Bronchial epithelial cell (primary cell): Measurements from ENCODE around the gene LDLRAD4. TPM values are rescaled to one million over a fixed set of nuclear protein-coding genes. Genes with fewer than 3 reads are reported as not detected.

Experiments
- DNase-seq: peaks from one replicate; pipeline ENCODE4 v3.0.0-alpha.2; 2010; ENCODE audit warnings: low read depth
- FAIRE-seq: peaks from 2 replicates; lab custom pipeline; 2011; peaks lifted over from hg19 to GRCh38; lab: Jason Lieb, UNC
- H3K27me3 ChIP-seq: 2 replicates; pipeline ENCODE4 v1.5.1; 2011; ENCODE audit warnings: low read length; ENCODE audit not compliant: control insufficient read depth, insufficient read depth
- H3K36me3 ChIP-seq: 2 replicates; pipeline ENCODE4 v1.5.1; 2011; ENCODE audit warnings: low read length; ENCODE audit not compliant: control insufficient read depth, insufficient read depth
- H3K4me3 ChIP-seq: 2 replicates; pipeline ENCODE4 v1.5.1; 2011; ENCODE audit warnings: mild to moderate bottlenecking, low read depth, low read length, control low read depth
- total RNA-seq: library from RNA; depleted of rRNA; stranded (reverse); fragments of >200 nt; gene quantifications from 2 replicates; pipeline ENCODE4 v1.2.1, GENCODE V29; 2014
- TF ChIP-seq, protein P1 (sequence below): IDR thresholded peaks from 2 replicates; pipeline ENCODE4 v1.5.1; 2011; ENCODE audit warnings: mild to moderate bottlenecking, moderate library complexity, low read length, control low read depth, inconsistent platforms; ENCODE audit not compliant: insufficient read depth, severe bottlenecking

The LDLRAD4 gene
- total RNA-seq, 1 donor from 2014 or later, result not detected

DNA sequence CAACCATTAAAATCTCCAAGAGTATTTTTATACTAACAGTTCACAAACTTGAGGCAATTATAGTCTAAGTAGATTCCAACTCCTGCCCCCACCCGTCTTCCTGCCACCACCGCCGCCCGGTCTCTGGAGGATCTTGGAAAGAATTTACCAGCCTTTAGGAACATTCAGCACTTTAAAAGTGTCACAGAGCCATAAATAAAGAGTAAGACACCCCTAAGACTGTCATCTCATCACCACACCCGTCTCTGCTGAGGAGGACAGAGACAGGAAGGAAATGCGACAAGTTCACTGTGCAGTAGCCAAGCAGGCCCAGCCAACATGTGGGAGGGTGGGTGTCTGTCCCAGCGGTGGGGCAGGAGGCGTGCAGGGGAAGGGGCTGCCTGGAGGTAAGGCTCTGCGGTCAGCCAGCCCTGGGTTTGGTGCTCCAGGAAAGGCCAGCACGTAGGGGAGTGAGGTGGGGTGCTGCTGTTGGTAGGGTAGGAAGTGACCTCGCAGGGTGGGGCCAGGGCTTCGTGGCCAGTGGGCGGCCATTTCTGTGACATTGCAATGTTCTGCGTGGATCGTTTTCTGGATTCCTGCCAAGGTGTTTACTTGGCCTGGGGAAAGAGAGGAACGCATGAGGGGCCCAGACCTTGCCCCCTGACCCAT, 396.2 kb downstream of the LDLRAD4 start:
- TF ChIP-seq, protein P1, sequence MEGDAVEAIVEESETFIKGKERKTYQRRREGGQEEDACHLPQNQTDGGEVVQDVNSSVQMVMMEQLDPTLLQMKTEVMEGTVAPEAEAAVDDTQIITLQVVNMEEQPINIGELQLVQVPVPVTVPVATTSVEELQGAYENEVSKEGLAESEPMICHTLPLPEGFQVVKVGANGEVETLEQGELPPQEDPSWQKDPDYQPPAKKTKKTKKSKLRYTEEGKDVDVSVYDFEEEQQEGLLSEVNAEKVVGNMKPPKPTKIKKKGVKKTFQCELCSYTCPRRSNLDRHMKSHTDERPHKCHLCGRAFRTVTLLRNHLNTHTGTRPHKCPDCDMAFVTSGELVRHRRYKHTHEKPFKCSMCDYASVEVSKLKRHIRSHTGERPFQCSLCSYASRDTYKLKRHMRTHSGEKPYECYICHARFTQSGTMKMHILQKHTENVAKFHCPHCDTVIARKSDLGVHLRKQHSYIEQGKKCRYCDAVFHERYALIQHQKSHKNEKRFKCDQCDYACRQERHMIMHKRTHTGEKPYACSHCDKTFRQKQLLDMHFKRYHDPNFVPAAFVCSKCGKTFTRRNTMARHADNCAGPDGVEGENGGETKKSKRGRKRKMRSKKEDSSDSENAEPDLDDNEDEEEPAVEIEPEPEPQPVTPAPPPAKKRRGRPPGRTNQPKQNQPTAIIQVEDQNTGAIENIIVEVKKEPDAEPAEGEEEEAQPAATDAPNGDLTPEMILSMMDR, result no peak
- DNase-seq (no peak), FAIRE-seq (no peak)
- Histone ChIP-seq H3K36me3 (no peaks in the 10 kb centered on the region), H3K4me3 (no peak overlapping the region), H3K27me3 (peaks cover 9% of the 10 kb centered on the region)

DNA sequence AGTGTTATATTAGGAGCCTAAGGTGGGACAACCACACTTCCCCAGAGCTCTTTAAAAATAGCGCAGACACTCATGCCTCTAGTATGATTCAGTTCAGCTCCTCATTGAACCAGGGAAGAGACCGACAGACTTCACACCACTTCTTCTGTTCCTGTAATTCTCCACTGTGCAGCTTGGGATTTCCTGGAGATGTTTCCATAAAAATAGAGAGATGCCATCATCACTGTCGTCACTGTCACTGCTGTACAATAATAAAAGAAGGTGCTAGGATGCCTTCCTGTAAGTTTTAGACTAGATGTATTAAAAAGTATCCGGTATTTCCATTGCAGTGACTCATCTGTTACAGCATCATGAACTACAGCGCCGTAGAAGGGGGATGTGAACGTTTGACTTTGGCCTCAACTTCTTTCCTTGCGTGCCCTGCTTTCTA, 396.9 kb downstream of the LDLRAD4 start:
- TF ChIP-seq, protein P1, result no peak
- FAIRE-seq, result no peak
- Histone ChIP-seq H3K4me3 (no peak overlapping the region), H3K27me3 (peaks cover 9% of the 10 kb centered on the region), H3K36me3 (no peaks in the 10 kb centered on the region)
- DNase-seq, result no peak

DNA sequence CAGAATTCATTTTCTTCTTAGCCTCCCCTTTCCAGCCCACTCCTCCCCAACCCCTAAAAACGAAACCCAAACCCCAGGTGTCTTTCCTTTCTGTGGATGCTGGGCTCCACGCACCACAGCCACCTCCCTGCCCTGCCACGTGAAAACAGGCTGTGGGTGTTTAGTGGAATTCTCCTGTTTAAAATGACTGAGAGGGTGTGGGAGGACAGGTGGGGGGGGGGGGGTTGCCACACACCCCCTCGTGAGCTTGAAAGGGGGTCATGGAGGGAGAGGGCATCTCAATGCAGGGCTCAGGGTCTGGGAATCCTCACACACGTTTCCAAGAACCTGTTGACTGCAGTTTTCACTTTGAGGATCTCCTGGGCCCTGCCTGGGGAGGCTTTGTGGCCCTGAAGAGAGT, 397.5 kb downstream of the LDLRAD4 start:
- no peaks in the 10 kb centered on the region for H3K36me3 ChIP-seq
- DNase-seq (no peak), FAIRE-seq (no peak)
- TF ChIP-seq, protein P1, result no peak
- H3K4me3 ChIP-seq, result no peak overlapping the region
- peaks cover 9% of the 10 kb centered on the region for H3K27me3 ChIP-seq

DNA sequence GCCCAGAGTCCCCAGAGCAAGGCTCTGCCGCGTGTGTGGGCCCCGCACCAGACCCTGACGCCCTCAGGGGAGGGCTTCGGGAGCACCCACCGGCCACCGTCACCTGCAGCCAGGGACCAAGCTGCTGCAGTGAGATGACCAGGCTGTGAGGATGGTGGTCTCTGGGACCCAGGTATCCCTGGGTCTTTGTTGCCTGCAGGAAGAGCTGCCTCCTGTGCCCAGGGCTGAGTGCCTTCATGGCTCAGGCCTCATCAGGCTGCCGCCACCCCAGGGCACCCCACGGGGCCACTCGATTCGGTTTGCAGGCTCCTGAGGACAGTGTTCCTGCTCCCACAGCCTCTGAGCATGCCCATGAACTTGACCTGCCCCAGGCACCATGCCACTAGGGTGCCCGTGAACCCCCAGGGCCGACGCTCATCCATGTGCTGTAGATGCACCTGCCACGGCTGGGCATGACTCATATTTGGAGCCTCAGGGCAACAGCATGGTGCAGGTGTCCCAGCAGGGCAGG, 398.0 kb downstream of the LDLRAD4 start:
- Histone ChIP-seq H3K4me3 (no peak overlapping the region), H3K27me3 (peaks cover 8% of the 10 kb centered on the region), H3K36me3 (no peaks in the 10 kb centered on the region)
- TF ChIP-seq, protein P1, result no peak
- FAIRE-seq (no peak), DNase-seq (no peak)

DNA sequence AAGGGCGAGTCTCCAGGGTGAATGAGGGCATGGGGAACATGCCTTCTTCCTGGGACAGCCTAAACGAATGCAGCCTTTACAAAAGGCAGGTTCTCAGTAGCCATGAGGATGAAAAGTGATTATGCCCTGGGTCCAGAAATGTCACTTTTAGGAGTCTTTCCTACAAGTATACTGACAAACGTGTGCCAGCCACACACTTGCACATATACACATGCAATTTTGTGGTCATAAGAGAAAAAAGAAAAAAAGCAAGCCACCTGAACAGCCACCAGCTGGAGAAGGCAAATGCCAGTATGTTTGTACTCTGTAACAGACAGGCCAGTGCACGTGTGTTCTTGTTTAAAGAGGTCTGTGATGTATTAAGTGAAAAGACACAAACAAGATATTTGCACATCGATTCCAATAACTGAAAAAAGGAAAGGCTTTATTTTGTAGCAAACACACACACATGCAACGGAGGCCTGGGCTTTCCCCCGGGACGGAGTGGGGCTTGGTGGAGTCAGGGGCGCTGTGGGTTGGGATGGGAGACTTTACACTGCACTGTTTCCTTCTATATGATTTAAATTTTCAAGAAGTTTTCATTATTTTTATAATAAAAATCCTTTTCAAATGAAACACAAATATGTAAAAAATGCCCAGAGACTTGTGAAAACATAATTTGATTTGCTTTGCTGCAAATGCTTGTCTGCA, 399.4 kb downstream of the LDLRAD4 start:
- TF ChIP-seq, protein P1, result no peak
- H3K27me3 ChIP-seq, result no peaks in the 10 kb centered on the region

More for the DNA sequence above, 399.4 kb downstream of the LDLRAD4 start:
- FAIRE-seq (no peak), DNase-seq (no peak)
- H3K36me3 ChIP-seq, result no peaks in the 10 kb centered on the region
- H3K4me3 ChIP-seq, result no peak overlapping the region
